ENCODE measurements around the gene MYO1D.

MYO1D gene

GRCh38 chr17:32484041-32484461 is 392.9 kb downstream of the MYO1D start:
- TF ChIP-seq FOXM1 (IDR thresholded peaks at IDR 0.05; ENCODE audit: borderline replicate concordance, low read depth) (no peak), MAX (IDR thresholded peaks at IDR 0.05) (no peak), CEBPB (IDR thresholded peaks at IDR 0.05) (no peak), TAF1 (IDR thresholded peaks at IDR 0.05; ENCODE audit: low read depth) (no peak), RAD21 (IDR thresholded peaks at IDR 0.05; ENCODE audit: low read depth) (no peak), CREB1 (IDR thresholded peaks at IDR 0.05; ENCODE audit: low read depth) (no peak), TEAD4 (IDR thresholded peaks at IDR 0.05) (no peak), EGR1 (IDR thresholded peaks at IDR 0.05) (no peak), YY1 (IDR thresholded peaks at IDR 0.05; ENCODE audit: low read depth) (no peak), TCF12 (IDR thresholded peaks at IDR 0.05; ENCODE audit: low read depth) (no peak), NFIC (IDR thresholded peaks at IDR 0.05) (no peak), EP300 (IDR thresholded peaks at IDR 0.05; ENCODE audit: borderline replicate concordance) (no peak), ZBTB7A (IDR thresholded peaks at IDR 0.05; ENCODE audit: low read depth) (no peak), USF1 (IDR thresholded peaks at IDR 0.05) (no peak)
- TF ChIP-seq, protein P1, sequence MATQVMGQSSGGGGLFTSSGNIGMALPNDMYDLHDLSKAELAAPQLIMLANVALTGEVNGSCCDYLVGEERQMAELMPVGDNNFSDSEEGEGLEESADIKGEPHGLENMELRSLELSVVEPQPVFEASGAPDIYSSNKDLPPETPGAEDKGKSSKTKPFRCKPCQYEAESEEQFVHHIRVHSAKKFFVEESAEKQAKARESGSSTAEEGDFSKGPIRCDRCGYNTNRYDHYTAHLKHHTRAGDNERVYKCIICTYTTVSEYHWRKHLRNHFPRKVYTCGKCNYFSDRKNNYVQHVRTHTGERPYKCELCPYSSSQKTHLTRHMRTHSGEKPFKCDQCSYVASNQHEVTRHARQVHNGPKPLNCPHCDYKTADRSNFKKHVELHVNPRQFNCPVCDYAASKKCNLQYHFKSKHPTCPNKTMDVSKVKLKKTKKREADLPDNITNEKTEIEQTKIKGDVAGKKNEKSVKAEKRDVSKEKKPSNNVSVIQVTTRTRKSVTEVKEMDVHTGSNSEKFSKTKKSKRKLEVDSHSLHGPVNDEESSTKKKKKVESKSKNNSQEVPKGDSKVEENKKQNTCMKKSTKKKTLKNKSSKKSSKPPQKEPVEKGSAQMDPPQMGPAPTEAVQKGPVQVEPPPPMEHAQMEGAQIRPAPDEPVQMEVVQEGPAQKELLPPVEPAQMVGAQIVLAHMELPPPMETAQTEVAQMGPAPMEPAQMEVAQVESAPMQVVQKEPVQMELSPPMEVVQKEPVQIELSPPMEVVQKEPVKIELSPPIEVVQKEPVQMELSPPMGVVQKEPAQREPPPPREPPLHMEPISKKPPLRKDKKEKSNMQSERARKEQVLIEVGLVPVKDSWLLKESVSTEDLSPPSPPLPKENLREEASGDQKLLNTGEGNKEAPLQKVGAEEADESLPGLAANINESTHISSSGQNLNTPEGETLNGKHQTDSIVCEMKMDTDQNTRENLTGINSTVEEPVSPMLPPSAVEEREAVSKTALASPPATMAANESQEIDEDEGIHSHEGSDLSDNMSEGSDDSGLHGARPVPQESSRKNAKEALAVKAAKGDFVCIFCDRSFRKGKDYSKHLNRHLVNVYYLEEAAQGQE (IDR thresholded peaks at IDR 0.05; ENCODE audit: low read depth) = no peak

GRCh38 chr17:32483451-32484019 is 393.4 kb downstream of the MYO1D start:
- no peak for TF ChIP-seq EGR1 (IDR thresholded peaks at IDR 0.05)
- TF ChIP-seq CEBPB (IDR thresholded peaks at IDR 0.05) = peak; percentile 62
- TF ChIP-seq TEAD4 (IDR thresholded peaks at IDR 0.05) = no peak
- no peak for TF ChIP-seq YY1 (IDR thresholded peaks at IDR 0.05; ENCODE audit: low read depth)
- peak; percentile 66 for TF ChIP-seq RAD21 (IDR thresholded peaks at IDR 0.05; ENCODE audit: low read depth)

GRCh38 chr17:32482568-32483320 is 394.2 kb downstream of the MYO1D start:
- TF ChIP-seq EP300 (IDR thresholded peaks at IDR 0.05; ENCODE audit: borderline replicate concordance) (no peak), FOXM1 (IDR thresholded peaks at IDR 0.05; ENCODE audit: borderline replicate concordance, low read depth) (no peak), YY1 (IDR thresholded peaks at IDR 0.05; ENCODE audit: low read depth) (no peak), TCF12 (IDR thresholded peaks at IDR 0.05; ENCODE audit: low read depth) (no peak), EGR1 (IDR thresholded peaks at IDR 0.05) (no peak), MAX (IDR thresholded peaks at IDR 0.05) (no peak), ZBTB7A (IDR thresholded peaks at IDR 0.05; ENCODE audit: low read depth) (no peak), USF1 (IDR thresholded peaks at IDR 0.05) (no peak), RAD21 (IDR thresholded peaks at IDR 0.05; ENCODE audit: low read depth) (no peak), CEBPB (IDR thresholded peaks at IDR 0.05) (no peak), CREB1 (IDR thresholded peaks at IDR 0.05; ENCODE audit: low read depth) (no peak)

- no peak for TF ChIP-seq RAD21 (IDR thresholded peaks at IDR 0.05; ENCODE audit: low read depth)
- TF ChIP-seq, protein P1 (IDR thresholded peaks at IDR 0.05; ENCODE audit: low read depth) = no peak
- no peak for TF ChIP-seq TAF1 (IDR thresholded peaks at IDR 0.05; ENCODE audit: low read depth)
- TF ChIP-seq EGR1 (IDR thresholded peaks at IDR 0.05) = no peak
- TF ChIP-seq YY1 (IDR thresholded peaks at IDR 0.05; ENCODE audit: low read depth) = no peak
- TF ChIP-seq EP300 (IDR thresholded peaks at IDR 0.05; ENCODE audit: borderline replicate concordance) = no peak
- no peak for TF ChIP-seq FOXM1 (IDR thresholded peaks at IDR 0.05; ENCODE audit: borderline replicate concordance, low read depth)
- TF ChIP-seq ZBTB7A (IDR thresholded peaks at IDR 0.05; ENCODE audit: low read depth) = no peak
- no peak for TF ChIP-seq USF1 (IDR thresholded peaks at IDR 0.05)
- no peak for TF ChIP-seq CEBPB (IDR thresholded peaks at IDR 0.05)
- TF ChIP-seq NFIC (IDR thresholded peaks at IDR 0.05) = no peak
- no peak for TF ChIP-seq MAX (IDR thresholded peaks at IDR 0.05)
- TF ChIP-seq CREB1 (IDR thresholded peaks at IDR 0.05; ENCODE audit: low read depth) = no peak
- TF ChIP-seq TCF12 (IDR thresholded peaks at IDR 0.05; ENCODE audit: low read depth) = no peak
- TF ChIP-seq TEAD4 (IDR thresholded peaks at IDR 0.05) = no peak
Measured at GRCh38 chr17:32481193-32481592, 395.7 kb downstream of the MYO1D start.

All from Ishikawa (cell line).